Upper lobe of left lung (tissue), 6 donors: ENCODE data around the gene OR2T4. TPM values are rescaled to one million over a fixed set of nuclear protein-coding genes. Genes with fewer than 3 reads are reported as not detected.

Source experiments
- ATAC-seq, 2 donors: fragments of 200-7000 bp; cut with Tn5 transposase; one replicate each; pipeline ENCODE4 v1.9.1; 2022; ENCODE audit warnings: mild to moderate bottlenecking in 2 of 2, moderate library complexity in 2 of 2; ENCODE audit not compliant: low FRiP score in 2 of 2
- DNase-seq, 2 donors: peaks; one replicate each; pipeline ENCODE4 v3.0.0-alpha.2; 2019 to 2020
- H3K27ac ChIP-seq, 4 donors: fragments of 200-600 bp; sonication (generic); one replicate each; pipeline ENCODE4 v1.5.1; 2016 to 2019
- H3K27me3 ChIP-seq, 4 donors: fragments of 200-600 bp; sonication (generic); one replicate each; pipeline ENCODE4 v1.5.1; 2017 to 2019
- H3K36me3 ChIP-seq, 4 donors: fragments of 200-600 bp; sonication (generic); one replicate each; pipeline ENCODE4 v1.5.1; 2016 to 2019
- H3K4me1 ChIP-seq, 4 donors: fragments of 200-600 bp; sonication (generic); one replicate each; pipeline ENCODE4 v1.5.1; 2018 to 2019
- H3K4me3 ChIP-seq, 4 donors: fragments of 200-600 bp; sonication (generic); one replicate each; pipeline ENCODE4 v1.5.1; 2017 to 2019; ENCODE audit warnings: mild to moderate bottlenecking in 2 of 4, moderate library complexity in 1 of 4
- H3K9me3 ChIP-seq, 4 donors: fragments of 200-600 bp; sonication (generic); one replicate each; pipeline ENCODE4 v1.5.1; 2018 to 2019
- EP300 ChIP-seq, 4 donors: sonication (generic); formaldehyde crosslinking; IDR thresholded peaks; one replicate each; pipeline ENCODE4 v1.5.1; 2017; ENCODE audit warnings: antibody characterized with exemption in 4 of 4, control low read depth in 2 of 4
- POLR2A ChIP-seq, 4 donors: fragments of 450-650 bp; IDR thresholded peaks; one replicate each; pipeline ENCODE4 v1.5.1; 2016 to 2017; ENCODE audit warnings: antibody characterized with exemption in 4 of 4, mild to moderate bottlenecking in 2 of 4
- POLR2AphosphoS5 ChIP-seq, 2 donors: sonication (generic); formaldehyde crosslinking; IDR thresholded peaks; one replicate each; pipeline ENCODE4 v1.5.1; 2017; ENCODE audit warnings: antibody characterized with exemption in 2 of 2
- WGBS, 2 donors: methylation state at CpG; one replicate each; pipeline ENCODE4 v1.1.5; 2017 to 2018; 5-methylcytosine and 5-hydroxymethylcytosine counted together
- total RNA-seq, 6 donors: library from RNA; depleted of rRNA in 4 of 6; stranded (reverse); fragments of >200 nt in 4 of 6; gene quantifications; one replicate each; pipeline versions ENCODE4 v1.1.0 to v1.2.1, GENCODE V29; 2016 to 2021
- TF ChIP-seq, protein P1 (sequence below), 6 experiments: fragments of 450-650 bp in 4 of 6; fragments of 200-600 bp in 2 of 6; sonication (generic) in 2 of 6; IDR thresholded peaks; one replicate each; pipeline ENCODE4 v1.5.1; 2016 to 2019; ENCODE audit warnings: antibody characterized with exemption in 6 of 6
- donor health status: DM: no; HTN: no; CAD: no; lungs with moderate emphysema.
- donor health status: DM: no; HTN: yes; CAD: no; lungs with severe emphysema.

OR2T4 gene
- total RNA-seq, 6 donors from 2014 or later: not detected

GRCh38 chr1:248375446-248375845, 14.0 kb downstream of the OR2T4 start, which contains the start of gene OR2T6:
OR2T6 (plus strand) TSS chr1:248375746; CDS start chr1:248387609, 11,863 bp downstream.
- no peaks in the 10 kb centered on the region for H3K4me1 ChIP-seq
- DNase-seq (no peak), ATAC-seq (no peak)
- no peak within 1 kb of the TSS for H3K4me3 ChIP-seq
- H3K36me3 ChIP-seq: no peaks in the 10 kb centered on the region
- TF ChIP-seq, protein P1, sequence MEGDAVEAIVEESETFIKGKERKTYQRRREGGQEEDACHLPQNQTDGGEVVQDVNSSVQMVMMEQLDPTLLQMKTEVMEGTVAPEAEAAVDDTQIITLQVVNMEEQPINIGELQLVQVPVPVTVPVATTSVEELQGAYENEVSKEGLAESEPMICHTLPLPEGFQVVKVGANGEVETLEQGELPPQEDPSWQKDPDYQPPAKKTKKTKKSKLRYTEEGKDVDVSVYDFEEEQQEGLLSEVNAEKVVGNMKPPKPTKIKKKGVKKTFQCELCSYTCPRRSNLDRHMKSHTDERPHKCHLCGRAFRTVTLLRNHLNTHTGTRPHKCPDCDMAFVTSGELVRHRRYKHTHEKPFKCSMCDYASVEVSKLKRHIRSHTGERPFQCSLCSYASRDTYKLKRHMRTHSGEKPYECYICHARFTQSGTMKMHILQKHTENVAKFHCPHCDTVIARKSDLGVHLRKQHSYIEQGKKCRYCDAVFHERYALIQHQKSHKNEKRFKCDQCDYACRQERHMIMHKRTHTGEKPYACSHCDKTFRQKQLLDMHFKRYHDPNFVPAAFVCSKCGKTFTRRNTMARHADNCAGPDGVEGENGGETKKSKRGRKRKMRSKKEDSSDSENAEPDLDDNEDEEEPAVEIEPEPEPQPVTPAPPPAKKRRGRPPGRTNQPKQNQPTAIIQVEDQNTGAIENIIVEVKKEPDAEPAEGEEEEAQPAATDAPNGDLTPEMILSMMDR (IDR thresholded peaks at IDR 0.05): no peak
- no peak for TF ChIP-seq EP300 (IDR thresholded peaks at IDR 0.05)
- TF ChIP-seq POLR2A (IDR thresholded peaks at IDR 0.05): no peak
- TF ChIP-seq POLR2AphosphoS5 (IDR thresholded peaks at IDR 0.05): no peak
- H3K27me3 ChIP-seq: no peaks in the 10 kb centered on the region
- H3K9me3 ChIP-seq: no peaks in the 10 kb centered on the region
- no peak within 1 kb of the TSS for H3K27ac ChIP-seq

DNA sequence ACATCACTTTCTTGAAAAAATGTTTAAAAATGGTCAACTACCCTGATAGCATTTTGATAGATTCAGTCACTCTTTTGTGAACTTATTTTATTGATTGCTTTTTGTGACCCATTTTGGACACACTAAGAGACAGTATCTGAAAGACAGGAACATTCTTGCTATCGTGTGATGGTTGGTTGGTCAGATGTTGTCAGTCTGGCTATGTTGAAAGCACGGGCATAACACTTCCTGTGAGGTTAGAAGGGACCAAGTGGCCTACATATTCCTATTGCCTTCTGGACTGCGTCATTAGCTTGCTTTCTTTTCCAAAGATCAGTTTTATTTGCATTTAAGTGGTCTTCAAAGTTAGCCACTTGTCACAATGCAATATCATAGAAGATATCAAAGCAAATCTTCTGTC, 15.5 kb downstream of the OR2T4 start:
- Histone ChIP-seq H3K4me3 (no peak overlapping the region), H3K27me3 (no peaks in the 10 kb centered on the region), H3K36me3 (no peaks in the 10 kb centered on the region), H3K9me3 (no peaks in the 10 kb centered on the region), H3K4me1 (no peaks in the 10 kb centered on the region), H3K27ac (no peak overlapping the region)
- TF ChIP-seq, protein P1 (IDR thresholded peaks at IDR 0.05): no peak
- TF ChIP-seq POLR2A (IDR thresholded peaks at IDR 0.05): no peak
- TF ChIP-seq POLR2AphosphoS5 (IDR thresholded peaks at IDR 0.05): no peak
- no peak for TF ChIP-seq EP300 (IDR thresholded peaks at IDR 0.05)
- ATAC-seq (no peak), DNase-seq (no peak)
- 55 to 59% methylated on average over 3 of the region's 3 CpGs for WGBS, 2 donors

DNA sequence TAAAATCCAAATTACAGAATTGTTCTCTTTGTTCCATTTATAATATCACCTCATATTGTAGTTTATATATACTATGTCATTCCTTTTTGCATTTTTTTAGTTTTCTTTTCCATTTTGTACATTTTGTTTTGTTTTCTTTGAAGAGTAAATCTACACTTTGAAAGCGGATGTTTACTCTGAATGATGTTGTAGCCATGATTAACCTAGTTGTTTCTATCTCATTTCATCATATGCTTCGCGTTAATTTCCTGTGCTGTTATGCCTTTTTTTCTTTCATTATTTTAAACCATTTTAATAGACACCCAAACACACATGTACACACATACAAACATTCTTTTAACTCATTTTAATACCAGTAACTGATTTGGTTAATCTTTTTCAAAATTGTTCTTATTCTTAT, 19.4 kb downstream of the OR2T4 start:
- Histone ChIP-seq H3K27ac (no peak overlapping the region), H3K4me1 (no peaks in the 10 kb centered on the region), H3K9me3 (no peaks in the 10 kb centered on the region), H3K4me3 (no peak overlapping the region), H3K36me3 (no peaks in the 10 kb centered on the region), H3K27me3 (no peaks in the 10 kb centered on the region)
- TF ChIP-seq EP300 (IDR thresholded peaks at IDR 0.05) (no peak), POLR2AphosphoS5 (IDR thresholded peaks at IDR 0.05) (no peak), POLR2A (IDR thresholded peaks at IDR 0.05) (no peak)
- TF ChIP-seq, protein P1 (IDR thresholded peaks at IDR 0.05): no peak
- ATAC-seq (no peak), DNase-seq (no peak)
- 82 to 89% methylated on average over 3 of the region's 3 CpGs for WGBS, 2 donors

- H3K4me3 ChIP-seq: no peak overlapping the region
- DNase-seq (no peak), ATAC-seq (no peak)
- TF ChIP-seq, protein P1 (IDR thresholded peaks at IDR 0.05): no peak
- TF ChIP-seq POLR2A (IDR thresholded peaks at IDR 0.05): no peak
- TF ChIP-seq POLR2AphosphoS5 (IDR thresholded peaks at IDR 0.05): no peak
- TF ChIP-seq EP300 (IDR thresholded peaks at IDR 0.05): no peak
- H3K27ac ChIP-seq: no peak overlapping the region
- H3K27me3 ChIP-seq: no peaks in the 10 kb centered on the region
- no peaks in the 10 kb centered on the region for H3K9me3 ChIP-seq
- 41 to 47% methylated on average over 2 of the region's 2 CpGs for WGBS, 2 donors
- no peaks in the 10 kb centered on the region for H3K36me3 ChIP-seq
- no peaks in the 10 kb centered on the region for H3K4me1 ChIP-seq
These were observed 27.0 kb downstream of the OR2T4 start for GRCh38 chr1:248388426-248388825.

DNA sequence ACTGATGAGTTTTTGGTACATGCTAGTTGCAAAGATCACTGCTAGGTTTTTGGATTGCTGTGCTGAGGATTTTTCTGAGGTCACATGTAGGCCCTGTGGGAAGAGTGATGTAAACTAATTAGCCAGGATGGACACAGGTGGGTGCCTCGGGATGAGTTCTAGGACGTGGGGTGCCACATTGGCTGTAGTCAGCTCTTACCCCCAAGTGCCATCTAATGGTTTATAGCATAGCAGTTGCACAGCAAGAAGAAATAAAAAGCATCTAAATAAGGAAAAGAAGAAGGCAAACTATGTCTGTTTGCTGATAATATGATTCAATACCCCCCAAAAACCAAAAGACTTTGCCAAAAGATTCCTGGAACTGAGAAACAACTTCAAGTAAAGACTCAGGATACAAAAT, 31.6 kb downstream of the OR2T4 start:
- H3K9me3 ChIP-seq: peaks cover 0 to 3% (median 0%) of the 10 kb centered on the region in 4 donors
- ATAC-seq: no peak
- no peak for DNase-seq
- 51 to 63% methylated on average over 2 of the region's 2 CpGs for WGBS, 2 donors
- no peaks in the 10 kb centered on the region for H3K36me3 ChIP-seq
- no peaks in the 10 kb centered on the region for H3K27me3 ChIP-seq
- H3K4me3 ChIP-seq: no peak overlapping the region
- no peaks in the 10 kb centered on the region for H3K4me1 ChIP-seq
- no peak overlapping the region for H3K27ac ChIP-seq
- TF ChIP-seq, protein P1 (IDR thresholded peaks at IDR 0.05): no peak
- TF ChIP-seq POLR2AphosphoS5 (IDR thresholded peaks at IDR 0.05): no peak
- TF ChIP-seq EP300 (IDR thresholded peaks at IDR 0.05): no peak
- TF ChIP-seq POLR2A (IDR thresholded peaks at IDR 0.05): no peak
